ENCODE results near the gene ZC3H12A. TPM values are rescaled to one million over a fixed set of nuclear protein-coding genes. Genes with fewer than 3 reads are reported as not detected.
A peak's percentile ranks its signal among the peaks of the same experiment; 100 is the strongest.

ZC3H12A gene
- total and polyA plus RNA-seq, 9 donors: 1.4 to 86.6 (median 6.8) TPM

GRCh38 chr1:37471345-37472231 lies 2.8 kb upstream of the ZC3H12A start:
- no peaks in the 10 kb centered on the region for H3K27me3 ChIP-seq
- no peaks in the 10 kb centered on the region for H3K36me3 ChIP-seq
- H3K4me3 ChIP-seq: peak overlapping the region; percentile 17
- H3K27ac ChIP-seq: peak overlapping the region; percentile 44 to 86
- WGBS, 3 donors: 16 to 25% (median 19%) methylated on average over 13 of the region's 13 CpGs
- H3K9me3 ChIP-seq: no peaks in the 10 kb centered on the region
- intact Hi-C loops (cut with DNase I): no loop called here
- H3K4me1 ChIP-seq (ENCODE audit: insufficient read depth): peaks cover 21% of the 10 kb centered on the region
- DNase-seq: peak; percentile 72 to 79 (median 74)
- TF ChIP-seq POLR2A (IDR thresholded peaks at IDR 0.05) (no peak), EP300 (IDR thresholded peaks at IDR 0.05) (no peak), CTCF (IDR thresholded peaks at IDR 0.05) (no peak)

- Histone ChIP-seq H3K9me3 (no peaks in the 10 kb centered on the region), H3K4me1 (ENCODE audit: insufficient read depth) (peaks cover 27% of the 10 kb centered on the region), H3K36me3 (no peaks in the 10 kb centered on the region), H3K27me3 (no peaks in the 10 kb centered on the region), H3K27ac (peak overlapping the region; percentile 44 to 92), H3K4me3 (no peak overlapping the region)
- WGBS, 3 donors: 77 to 89% (median 85%) methylated on average over 7 of the region's 7 CpGs
- DNase-seq: no peak
- intact Hi-C loops (cut with DNase I): no loop called here
- TF ChIP-seq POLR2A (IDR thresholded peaks at IDR 0.05) (no peak), CTCF (IDR thresholded peaks at IDR 0.05) (no peak), EP300 (IDR thresholded peaks at IDR 0.05) (no peak)
Measured at GRCh38 chr1:37472281-37472680, 2.1 kb upstream of the ZC3H12A start.

- no peak overlapping the region for H3K4me3 ChIP-seq
- 64 to 74% (median 71%) methylated on average over 1 of the region's 1 CpG for WGBS, 3 donors
- no peaks in the 10 kb centered on the region for H3K27me3 ChIP-seq
- H3K27ac ChIP-seq: peak overlapping the region in 1 of 2 donors; percentile 92
- intact Hi-C loops (cut with DNase I): no loop called here
- TF ChIP-seq CTCF (IDR thresholded peaks at IDR 0.05) (no peak), EP300 (IDR thresholded peaks at IDR 0.05) (no peak), POLR2A (IDR thresholded peaks at IDR 0.05) (no peak)
- H3K36me3 ChIP-seq: no peaks in the 10 kb centered on the region
- peaks cover 31% of the 10 kb centered on the region for H3K4me1 ChIP-seq (ENCODE audit: insufficient read depth)
- DNase-seq: no peak
- no peaks in the 10 kb centered on the region for H3K9me3 ChIP-seq
Measured at GRCh38 chr1:37472994-37473393, 1.4 kb upstream of the ZC3H12A start.

GRCh38 chr1:37473431-37474045 lies 842 bp upstream of the ZC3H12A start:
- 30 to 34% (median 33%) methylated on average over 12 of the region's 12 CpGs for WGBS, 3 donors
- intact Hi-C loops (cut with DNase I): no loop called here
- Histone ChIP-seq H3K27ac (peak overlapping the region; percentile 77 to 92), H3K4me1 (ENCODE audit: insufficient read depth) (peaks cover 31% of the 10 kb centered on the region), H3K4me3 (peak overlapping the region; percentile 47), H3K9me3 (no peaks in the 10 kb centered on the region), H3K27me3 (no peaks in the 10 kb centered on the region), H3K36me3 (no peaks in the 10 kb centered on the region)
- peak in 3 of 5 donors; percentile 38 to 41 (median 40) for DNase-seq
- TF ChIP-seq POLR2A (IDR thresholded peaks at IDR 0.05): no peak
- TF ChIP-seq EP300 (IDR thresholded peaks at IDR 0.05): no peak
- TF ChIP-seq CTCF (IDR thresholded peaks at IDR 0.05): no peak

Data from ovary (tissue), 9 donors.